ENCODE measurements around the gene PXT1. TPM values are rescaled to one million over a fixed set of nuclear protein-coding genes. Genes with fewer than 3 reads are reported as not detected.

Gene PXT1
- total and polyA plus RNA-seq, 2 donors (not counting 1 experiment from before 2014, with no cell fraction given): under 0.01 to 0.03 TPM

- Histone ChIP-seq H3K9ac (ENCODE audit: insufficient read depth, low read length) (no peak overlapping the region), H3K9me3 (ENCODE audit: control insufficient read depth, insufficient read depth, low read depth, low read length) (no peaks in the 10 kb centered on the region), H3K27me3 (ENCODE audit: control insufficient read depth, insufficient read depth, low read length) (peaks cover 9% of the 10 kb centered on the region), H3K4me1 (ENCODE audit: control insufficient read depth, extremely low read depth, insufficient read depth, low read length) (peaks cover 5% of the 10 kb centered on the region), H3K4me3 (replicated peaks in 1 of 4; ENCODE audit: control extremely low read depth in 1 of 4, insufficient read depth in 1 of 4, low read depth in 3 of 4, low read length in 4 of 4) (no peak overlapping the region), H4K20me1 (ENCODE audit: control insufficient read depth, extremely low read depth, insufficient read depth, low read length) (no peaks in the 10 kb centered on the region), H3K36me3 (ENCODE audit: control insufficient read depth, insufficient read depth, low read length) (no peaks in the 10 kb centered on the region), H3K79me2 (ENCODE audit: control insufficient read depth, insufficient read depth, low read length) (no peaks in the 10 kb centered on the region), H3K4me2 (ENCODE audit: extremely low read depth, insufficient read depth, low read length) (no peak overlapping the region), H2AFZ (ENCODE audit: low read length) (no peak overlapping the region), H3K27ac (ENCODE audit: insufficient read depth, low read length) (no peak overlapping the region)
- no peak for DNase-seq (ENCODE audit: low read depth in 2 of 2)
- TF ChIP-seq CTCF (conservative IDR thresholded peaks at IDR 0.05 in 1 of 2, IDR thresholded peaks at IDR 0.05 in 1 of 2; ENCODE audit: low read depth in 1 of 2, low read length in 2 of 2) (no peak), EZH2 (IDR thresholded peaks at IDR 0.05; ENCODE audit: low read length, missing control alignments) (no peak)
These were observed 53.3 kb downstream of the PXT1 start for GRCh38 chr6:36389353-36389752.

GRCh38 chr6:36387440-36388303, 55.0 kb downstream of the PXT1 start, which contains the start of gene ETV7:
Gene ETV7 (minus strand): TSS chr6:36387669. CDS start chr6:36387541, 128 bp downstream.
- H3K4me1 ChIP-seq (ENCODE audit: control insufficient read depth, extremely low read depth, insufficient read depth, low read length): peaks cover 5% of the 10 kb centered on the region
- H3K9me3 ChIP-seq (ENCODE audit: control insufficient read depth, insufficient read depth, low read depth, low read length): no peaks in the 10 kb centered on the region
- no peaks in the 10 kb centered on the region for H4K20me1 ChIP-seq (ENCODE audit: control insufficient read depth, extremely low read depth, insufficient read depth, low read length)
- H3K27ac ChIP-seq (ENCODE audit: insufficient read depth, low read length): no peak within 1 kb of the TSS
- no peaks in the 10 kb centered on the region for H3K79me2 ChIP-seq (ENCODE audit: control insufficient read depth, insufficient read depth, low read length)
- H3K9ac ChIP-seq (ENCODE audit: insufficient read depth, low read length): peak within 1 kb of the TSS; percentile 20
- peak within 1 kb of the TSS; percentile 71 to 79 (median 74) for H3K4me3 ChIP-seq (replicated peaks in 1 of 4; ENCODE audit: control extremely low read depth in 1 of 4, insufficient read depth in 1 of 4, low read depth in 3 of 4, low read length in 4 of 4)
- H3K27me3 ChIP-seq (ENCODE audit: control insufficient read depth, insufficient read depth, low read length): peaks cover 9% of the 10 kb centered on the region
- peak; percentile 8 to 22 for DNase-seq (ENCODE audit: low read depth in 2 of 2)
- peak within 1 kb of the TSS; percentile 100 for H3K4me2 ChIP-seq (ENCODE audit: extremely low read depth, insufficient read depth, low read length)
- TF ChIP-seq CTCF (conservative IDR thresholded peaks at IDR 0.05 in 1 of 2, IDR thresholded peaks at IDR 0.05 in 1 of 2; ENCODE audit: low read depth in 1 of 2, low read length in 2 of 2) (no peak), EZH2 (IDR thresholded peaks at IDR 0.05; ENCODE audit: low read length, missing control alignments) (no peak)
- H3K36me3 ChIP-seq (ENCODE audit: control insufficient read depth, insufficient read depth, low read length): no peaks in the 10 kb centered on the region
- peak within 1 kb of the TSS; percentile 87 for H2AFZ ChIP-seq (ENCODE audit: low read length)

GRCh38 chr6:36386495-36387439, 55.9 kb downstream of the PXT1 start:
- no peaks in the 10 kb centered on the region for H3K36me3 ChIP-seq (ENCODE audit: control insufficient read depth, insufficient read depth, low read length)
- DNase-seq (ENCODE audit: low read depth in 2 of 2): peak; percentile 57 to 58
- peak overlapping the region; percentile 100 for H3K4me2 ChIP-seq (ENCODE audit: extremely low read depth, insufficient read depth, low read length)
- peak overlapping the region; percentile 71 to 79 (median 74) for H3K4me3 ChIP-seq (replicated peaks in 1 of 4; ENCODE audit: control extremely low read depth in 1 of 4, insufficient read depth in 1 of 4, low read depth in 3 of 4, low read length in 4 of 4)
- peak overlapping the region; percentile 87 for H2AFZ ChIP-seq (ENCODE audit: low read length)
- H3K27me3 ChIP-seq (ENCODE audit: control insufficient read depth, insufficient read depth, low read length): peaks cover 9% of the 10 kb centered on the region
- no peaks in the 10 kb centered on the region for H3K9me3 ChIP-seq (ENCODE audit: control insufficient read depth, insufficient read depth, low read depth, low read length)
- peak overlapping the region; percentile 20 for H3K9ac ChIP-seq (ENCODE audit: insufficient read depth, low read length)
- TF ChIP-seq EZH2 (IDR thresholded peaks at IDR 0.05; ENCODE audit: low read length, missing control alignments) (no peak), CTCF (conservative IDR thresholded peaks at IDR 0.05 in 1 of 2, IDR thresholded peaks at IDR 0.05 in 1 of 2; ENCODE audit: low read depth in 1 of 2, low read length in 2 of 2) (peak in 1 of 2 donors; percentile 35)
- no peaks in the 10 kb centered on the region for H4K20me1 ChIP-seq (ENCODE audit: control insufficient read depth, extremely low read depth, insufficient read depth, low read length)
- peaks cover 5% of the 10 kb centered on the region for H3K4me1 ChIP-seq (ENCODE audit: control insufficient read depth, extremely low read depth, insufficient read depth, low read length)
- no peak overlapping the region for H3K27ac ChIP-seq (ENCODE audit: insufficient read depth, low read length)
- no peaks in the 10 kb centered on the region for H3K79me2 ChIP-seq (ENCODE audit: control insufficient read depth, insufficient read depth, low read length)

All from fibroblast of lung (primary cell).